SK-N-SH (cell line): ENCODE results near the gene RAB22A. TPM values are rescaled to one million over a fixed set of nuclear protein-coding genes. Genes with fewer than 3 reads are reported as not detected.

Source experiments
- CTCF ChIA-PET: fragments of 300-600, 350-600 bp; formaldehyde crosslinking; extraction: SDS; loops from one replicate; lab custom pipeline; 2021; lab: Yijun Ruan, JAX
- POLR2A ChIA-PET: fragments of 350-600 bp; sonication (Branson Sonifier 250); formaldehyde crosslinking; extraction: SDS; loops from one replicate; lab custom pipeline; 2020; ENCODE audit warnings: antibody characterized with exemption, inconsistent platforms; lab: Yijun Ruan, JAX
- DNase-seq: peaks from one replicate; pipeline ENCODE4 v3.0.0; 2012
- H2AFZ ChIP-seq: fragments of 200-600 bp; sonication (generic); 2 replicates; pipeline ENCODE4 v1.8.1; 2016; ENCODE audit warnings: antibody characterized with exemption, mild to moderate bottlenecking, low read depth
- H3F3A ChIP-seq: fragments of 200-600 bp; sonication (generic); replicated peaks from 2 replicates; pipeline ENCODE3; 2016; ENCODE audit warnings: antibody characterized with exemption, mild to moderate bottlenecking; ENCODE audit not compliant: insufficient read depth
- H3K27ac ChIP-seq, 2 experiments: fragments of 200-500 bp in 1 of 2; fragments of 200-600 bp in 1 of 2; sonication (Bioruptor generic) in 1 of 2; sonication (generic), shearing (Covaris generic) in 1 of 2; 2 replicates each; pipeline versions ENCODE4 v1.5.1 to v1.6.1; 2014 to 2016; ENCODE audit warnings: low read depth in 2 of 2, inconsistent platforms in 1 of 2, low read length in 1 of 2, mild to moderate bottlenecking in 1 of 2, mixed read lengths in 1 of 2
- H3K27me3 ChIP-seq: fragments of 200-600 bp; sonication (generic), shearing (Covaris generic); 2 replicates; pipeline ENCODE4 v1.6.1; 2016; ENCODE audit warnings: mixed run types; ENCODE audit not compliant: insufficient read depth
- H3K36me3 ChIP-seq, 2 experiments: fragments of 200-500 bp in 1 of 2; fragments of 200-600 bp in 1 of 2; sonication (Bioruptor generic) in 1 of 2; sonication (generic) in 1 of 2; replicated peaks in 1 of 2; 2 replicates each; pipeline versions ENCODE3 to v1.5.1; 2014 to 2016; ENCODE audit warnings: low read length in 1 of 2, mild to moderate bottlenecking in 1 of 2; ENCODE audit not compliant: insufficient read depth in 2 of 2, control insufficient read depth in 1 of 2
- H3K4me1 ChIP-seq, 2 experiments: fragments of 200-500 bp in 1 of 2; fragments of 200-600 bp in 1 of 2; sonication (Bioruptor generic) in 1 of 2; sonication (generic), shearing (Covaris generic) in 1 of 2; 2 replicates each; pipeline versions ENCODE4 v1.5.1 to v1.6.1; 2014 to 2016; ENCODE audit warnings: low read depth in 1 of 2, low read length in 1 of 2, mixed run types in 1 of 2; ENCODE audit not compliant: insufficient read depth in 2 of 2, control insufficient read depth in 1 of 2
- H3K4me2 ChIP-seq: fragments of 200-600 bp; sonication (generic), shearing (Covaris generic); 2 replicates; pipeline ENCODE4 v1.6.1; 2017; ENCODE audit warnings: mixed run types
- H3K4me3 ChIP-seq, 2 experiments: fragments of 200-500 bp in 1 of 2; fragments of 200-600 bp in 1 of 2; sonication (Bioruptor generic) in 1 of 2; sonication (generic), shearing (Covaris generic) in 1 of 2; 2 replicates each; pipeline versions ENCODE4 v1.5.1 to v1.8.1; 2014 to 2016; ENCODE audit warnings: low read depth in 2 of 2, inconsistent platforms in 1 of 2, low read length in 1 of 2, mild to moderate bottlenecking in 1 of 2, mixed read lengths in 1 of 2, moderate library complexity in 1 of 2
- H3K79me2 ChIP-seq: fragments of 200-600 bp; sonication (generic); 2 replicates; pipeline ENCODE4 v1.8.1; 2017; ENCODE audit warnings: mild to moderate bottlenecking; ENCODE audit not compliant: insufficient read depth
- H3K9ac ChIP-seq: fragments of 200-600 bp; sonication (generic); 2 replicates; pipeline ENCODE4 v1.6.1; 2017; ENCODE audit warnings: mixed run types
- H3K9me2 ChIP-seq: fragments of 200-600 bp; sonication (generic); 2 replicates; pipeline ENCODE4 v1.6.1; 2017; ENCODE audit warnings: mixed run types
- H3K9me3 ChIP-seq: fragments of 200-600 bp; sonication (generic); 2 replicates; pipeline ENCODE4 v1.6.1; 2017; ENCODE audit warnings: mixed run types, mild to moderate bottlenecking, moderate library complexity
- H4K20me1 ChIP-seq: fragments of 200-600 bp; sonication (generic); 2 replicates; pipeline ENCODE4 v1.6.1; 2017; ENCODE audit warnings: mild to moderate bottlenecking, mixed run types; ENCODE audit not compliant: insufficient read depth
- ELF1 ChIP-seq: IDR thresholded peaks from 2 replicates; pipeline ENCODE4 v1.4.0; 2012
- FOSL2 ChIP-seq: IDR thresholded peaks from 2 replicates; pipeline ENCODE4 v1.4.0; 2012; ENCODE audit warnings: low read depth, mild to moderate bottlenecking, moderate library complexity, borderline replicate concordance
- FOXM1 ChIP-seq: IDR thresholded peaks from 2 replicates; pipeline ENCODE4 v1.4.0; 2012; ENCODE audit warnings: low read depth, mild to moderate bottlenecking
- GABPA ChIP-seq: IDR thresholded peaks from 2 replicates; pipeline ENCODE4 v1.4.0; 2012; ENCODE audit warnings: low read depth, mild to moderate bottlenecking
- GATA2 ChIP-seq: sonication (generic); formaldehyde crosslinking; IDR thresholded peaks from 2 replicates; pipeline ENCODE4 v1.5.0; 2020; ENCODE audit warnings: mild to moderate bottlenecking, missing genetic modification reagents
- MEF2A ChIP-seq: IDR thresholded peaks from 2 replicates; pipeline ENCODE4 v1.4.0; 2012; ENCODE audit warnings: low read depth, borderline replicate concordance
- MXI1 ChIP-seq: IDR thresholded peaks from 2 replicates; pipeline ENCODE4 v1.6.1; 2012; ENCODE audit warnings: mild to moderate bottlenecking, low read depth, low read length, improper control_type of control experiment
- NFIC ChIP-seq: IDR thresholded peaks from 2 replicates; pipeline ENCODE4 v1.4.0; 2012; ENCODE audit warnings: borderline replicate concordance
- NRF1 ChIP-seq: IDR thresholded peaks from 2 replicates; pipeline ENCODE4 v1.6.1; 2012; ENCODE audit warnings: low read depth, mild to moderate bottlenecking, low read length
- RAD21 ChIP-seq: IDR thresholded peaks from 2 replicates; pipeline ENCODE4 v1.6.1; 2012; ENCODE audit warnings: mild to moderate bottlenecking, low read length
- RCOR1 ChIP-seq: fragments of 150-350 bp; IDR thresholded peaks from 2 replicates; pipeline ENCODE4 v1.6.1; 2017; ENCODE audit warnings: antibody characterized with exemption, low read length
- RFX5 ChIP-seq: IDR thresholded peaks from 2 replicates; pipeline ENCODE4 v1.6.1; 2012; ENCODE audit warnings: mild to moderate bottlenecking, improper control_type of control experiment, low read length
- SIN3A ChIP-seq: IDR thresholded peaks from 2 replicates; pipeline ENCODE4 v1.6.1; 2012; ENCODE audit warnings: low read depth, mild to moderate bottlenecking, low read length, moderate library complexity, borderline replicate concordance
- TAF1 ChIP-seq: IDR thresholded peaks from 2 replicates; pipeline ENCODE4 v1.6.1; 2012; ENCODE audit warnings: low read depth, mild to moderate bottlenecking, low read length, moderate library complexity, borderline replicate concordance
- TEAD4 ChIP-seq: IDR thresholded peaks from 2 replicates; pipeline ENCODE4 v1.4.0; 2012; ENCODE audit warnings: mild to moderate bottlenecking, borderline replicate concordance; ENCODE audit not compliant: insufficient read depth
- YY1 ChIP-seq: IDR thresholded peaks from 2 replicates; pipeline ENCODE4 v1.4.0; 2012; ENCODE audit warnings: low read depth, mild to moderate bottlenecking
- WGBS: methylation state at CpG from one replicate; pipeline ENCODE4 v1.1.6; 2017; ENCODE audit warnings: low lambda C conversion rate; 5-methylcytosine and 5-hydroxymethylcytosine counted together
- polyA plus RNA-seq, 3 experiments: library from polyadenylated mRNA; depleted of rRNA; stranded (reverse); fragments of >200 nt; gene quantifications; 2 replicates each; pipeline ENCODE4 v1.2.3, GENCODE V29; 2012
- TF ChIP-seq, protein P1 (sequence below): fragments of 150-350 bp; IDR thresholded peaks from 2 replicates; pipeline ENCODE4 v1.6.1; 2016; ENCODE audit warnings: mild to moderate bottlenecking, low read depth, low read length
- TF ChIP-seq, protein P2 (sequence below): fragments of 200-600 bp; sonication (generic); IDR thresholded peaks from 2 replicates; pipeline ENCODE4 v1.6.1; 2017; ENCODE audit warnings: antibody characterized with exemption, mild to moderate bottlenecking, moderate library complexity

The RAB22A gene
- polyA plus RNA-seq, 1 of the 3 experiments (the other 2 are of a cell fraction), result 10.7 TPM

DNA sequence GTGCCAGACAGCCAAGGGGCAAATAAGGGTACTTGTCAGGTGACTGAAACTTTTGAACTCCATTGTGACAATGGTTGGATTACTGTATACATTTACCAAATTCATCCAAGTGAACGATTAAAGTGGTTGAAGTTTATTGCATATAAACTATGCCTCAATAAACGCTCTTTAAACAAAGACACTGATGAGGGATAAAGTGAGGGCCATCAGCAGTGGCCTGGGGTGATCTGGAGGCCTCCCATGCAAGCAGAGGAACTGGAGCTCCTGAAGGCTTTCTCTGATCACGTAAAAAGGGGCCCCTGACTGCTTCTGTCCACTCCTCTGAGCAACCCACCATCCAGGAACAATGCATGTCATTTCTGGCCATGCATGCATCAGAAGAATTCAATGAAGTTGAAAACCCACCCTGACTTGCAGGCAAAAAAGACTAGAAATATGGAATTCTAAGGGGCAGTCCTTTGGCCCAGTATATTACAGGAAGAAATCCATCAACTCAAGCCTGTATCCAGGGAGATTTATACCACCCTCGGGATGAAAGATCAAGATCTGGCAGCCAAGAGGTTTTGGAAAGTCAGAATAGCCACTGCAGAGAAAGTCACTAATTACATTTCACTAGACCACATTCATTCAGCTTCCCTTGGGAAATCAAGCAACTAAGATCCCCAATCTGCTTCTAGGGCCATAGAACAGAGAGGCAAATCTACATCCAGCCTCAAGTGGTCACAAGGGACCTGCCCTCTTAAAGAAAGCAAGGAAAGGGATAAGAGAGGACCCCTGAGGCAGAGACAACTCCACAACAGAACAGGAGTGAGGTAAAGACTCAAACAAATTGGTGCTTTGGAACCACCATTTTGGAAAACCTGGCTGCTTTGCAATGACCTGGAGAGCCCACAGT, 31.7 kb upstream of the RAB22A start:
- Histone ChIP-seq H3K4me3 (no peak overlapping the region), H3F3A (peaks cover 4% of the 10 kb centered on the region), H4K20me1 (no peaks in the 10 kb centered on the region), H2AFZ (no peak overlapping the region), H3K9ac (no peak overlapping the region), H3K4me1 (peaks cover 0 to 12% of the 10 kb centered on the region in 2 experiments; a peak in 2 of 4 replicates), H3K79me2 (peaks cover 91% of the 10 kb centered on the region), H3K9me3 (peaks cover 14% of the 10 kb centered on the region), H3K4me2 (no peak overlapping the region), H3K36me3 (peaks cover 0 to 29% of the 10 kb centered on the region in 2 experiments), H3K9me2 (no peaks in the 10 kb centered on the region), H3K27ac (peak overlapping the region in 1 of 2 experiments; percentile 3; a peak in 2 of 4 replicates), H3K27me3 (no peaks in the 10 kb centered on the region)
- ChIA-PET CTCF (interaction anchor here (1.3 kb wide), 1 partner anchor 22 kb away, joined by 3 read pairs; no protein-coding TSS in a partner anchor), POLR2A (no interaction called here)
- TF ChIP-seq GABPA (no peak), TEAD4 (no peak), RFX5 (no peak), FOXM1 (no peak), NRF1 (no peak), SIN3A (no peak), TAF1 (no peak), MEF2A (no peak), MXI1 (no peak), RCOR1 (no peak), NFIC (no peak), GATA2 (CRISPR knock-in tag) (no peak), FOSL2 (no peak), YY1 (no peak), ELF1 (no peak), RAD21 (no peak)
- TF ChIP-seq, protein P1, sequence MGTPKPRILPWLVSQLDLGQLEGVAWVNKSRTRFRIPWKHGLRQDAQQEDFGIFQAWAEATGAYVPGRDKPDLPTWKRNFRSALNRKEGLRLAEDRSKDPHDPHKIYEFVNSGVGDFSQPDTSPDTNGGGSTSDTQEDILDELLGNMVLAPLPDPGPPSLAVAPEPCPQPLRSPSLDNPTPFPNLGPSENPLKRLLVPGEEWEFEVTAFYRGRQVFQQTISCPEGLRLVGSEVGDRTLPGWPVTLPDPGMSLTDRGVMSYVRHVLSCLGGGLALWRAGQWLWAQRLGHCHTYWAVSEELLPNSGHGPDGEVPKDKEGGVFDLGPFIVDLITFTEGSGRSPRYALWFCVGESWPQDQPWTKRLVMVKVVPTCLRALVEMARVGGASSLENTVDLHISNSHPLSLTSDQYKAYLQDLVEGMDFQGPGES, result no peak
- TF ChIP-seq, protein P2, sequence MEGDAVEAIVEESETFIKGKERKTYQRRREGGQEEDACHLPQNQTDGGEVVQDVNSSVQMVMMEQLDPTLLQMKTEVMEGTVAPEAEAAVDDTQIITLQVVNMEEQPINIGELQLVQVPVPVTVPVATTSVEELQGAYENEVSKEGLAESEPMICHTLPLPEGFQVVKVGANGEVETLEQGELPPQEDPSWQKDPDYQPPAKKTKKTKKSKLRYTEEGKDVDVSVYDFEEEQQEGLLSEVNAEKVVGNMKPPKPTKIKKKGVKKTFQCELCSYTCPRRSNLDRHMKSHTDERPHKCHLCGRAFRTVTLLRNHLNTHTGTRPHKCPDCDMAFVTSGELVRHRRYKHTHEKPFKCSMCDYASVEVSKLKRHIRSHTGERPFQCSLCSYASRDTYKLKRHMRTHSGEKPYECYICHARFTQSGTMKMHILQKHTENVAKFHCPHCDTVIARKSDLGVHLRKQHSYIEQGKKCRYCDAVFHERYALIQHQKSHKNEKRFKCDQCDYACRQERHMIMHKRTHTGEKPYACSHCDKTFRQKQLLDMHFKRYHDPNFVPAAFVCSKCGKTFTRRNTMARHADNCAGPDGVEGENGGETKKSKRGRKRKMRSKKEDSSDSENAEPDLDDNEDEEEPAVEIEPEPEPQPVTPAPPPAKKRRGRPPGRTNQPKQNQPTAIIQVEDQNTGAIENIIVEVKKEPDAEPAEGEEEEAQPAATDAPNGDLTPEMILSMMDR, result no peak
- WGBS, result 66% methylated on average over 4 of the region's 4 CpGs
- no peak for DNase-seq
